Esophagus squamous epithelium (tissue), 5 donors: ENCODE data around the gene GNPAT. TPM values are rescaled to one million over a fixed set of nuclear protein-coding genes. Genes with fewer than 3 reads are reported as not detected.

Experiments used
- DNase-seq: peaks from one replicate; lab custom pipeline; 2025; lab: John Stamatoyannopoulos, UW
- H3K27ac ChIP-seq, 4 donors: fragments of 200-600 bp; sonication (generic); one replicate each; pipeline ENCODE4 v1.5.1; 2016 to 2019; ENCODE audit warnings: mild to moderate bottlenecking in 1 of 4
- H3K27me3 ChIP-seq, 4 donors: fragments of 200-600 bp; sonication (generic); 1 replicate in 3 of 4; 2 replicates in 1 of 4; pipeline versions ENCODE4 v1.5.1 to v1.6.0; 2017 to 2021; ENCODE audit warnings: antibody characterized with exemption in 1 of 4
- H3K36me3 ChIP-seq, 3 donors: fragments of 200-600 bp; sonication (generic); one replicate each; pipeline ENCODE4 v1.5.1; 2016 to 2019
- H3K4me1 ChIP-seq, 3 donors: fragments of 200-600 bp; sonication (generic); one replicate each; pipeline ENCODE4 v1.5.1; 2017 to 2019
- H3K4me3 ChIP-seq, 4 donors: fragments of 200-600 bp; sonication (generic); 1 replicate in 3 of 4; 2 replicates in 1 of 4; pipeline ENCODE4 v1.5.1; 2016 to 2019; ENCODE audit warnings: mild to moderate bottlenecking in 2 of 4, moderate library complexity in 1 of 4
- H3K9me3 ChIP-seq, 3 donors: fragments of 200-600 bp; sonication (generic); one replicate each; pipeline ENCODE4 v1.5.1; 2016 to 2019
- CTCF ChIP-seq, 6 experiments: fragments of 450-650 bp in 4 of 6; fragments of 200-600 bp in 2 of 6; sonication (generic) in 2 of 6; IDR thresholded peaks; one replicate each; pipeline ENCODE4 v1.5.1; 2016 to 2019; ENCODE audit warnings: antibody characterized with exemption in 6 of 6, mild to moderate bottlenecking in 4 of 6, moderate library complexity in 4 of 6
- POLR2A ChIP-seq, 4 donors: fragments of 450-650 bp; IDR thresholded peaks; one replicate each; pipeline ENCODE4 v1.6.1; 2017; ENCODE audit warnings: antibody characterized with exemption in 4 of 4, mild to moderate bottlenecking in 4 of 4, moderate library complexity in 3 of 4
- whole genome bisulfite sequencing, 2 donors: methylation state at CpG; one replicate each; pipeline ENCODE4 v1.1.5; 2018; 5-methylcytosine and 5-hydroxymethylcytosine counted together
- intact Hi-C: fragments of 100-400 bp; cut with DNase I; formaldehyde crosslinking; loops from one replicate; pipeline ENCODE4 v1.15.0; 2022
- total RNA-seq, 4 donors: library from RNA; depleted of rRNA; stranded (reverse); fragments of >200 nt; gene quantifications; one replicate each; pipeline ENCODE4 v1.1.0, GENCODE V29; 2016
- donor health status: DM: yes; HTN: yes; CAD: no.

GNPAT gene
- total RNA-seq, 4 donors from 2014 or later = 14.9 to 44.0 (median 25.2) TPM

- Histone ChIP-seq H3K27me3 (peaks cover 0 to 19% (median 0%) of the 10 kb centered on the region in 4 donors), H3K4me1 (peaks cover 0 to 10% (median 3%) of the 10 kb centered on the region in 3 donors), H3K9me3 (no peaks in the 10 kb centered on the region), H3K4me3 (no peak overlapping the region), H3K36me3 (peaks cover 0 to 12% (median 0%) of the 10 kb centered on the region in 3 donors), H3K27ac (no peak overlapping the region)
- 85% methylated on average over 6 of the region's 6 CpGs for WGBS, 2 donors
- intact Hi-C loops = loop anchor here (10.0 kb wide), 1 partner anchor 303 kb away; no protein-coding TSS in a partner anchor
- TF ChIP-seq CTCF (IDR thresholded peaks at IDR 0.05) (no peak), POLR2A (IDR thresholded peaks at IDR 0.05) (no peak)
- no peak for DNase-seq
Measured at GRCh38 chr1:231218078-231218477, 22.9 kb upstream of the GNPAT start.

GRCh38 chr1:231219422-231220401, 21.3 kb upstream of the GNPAT start:
- peaks cover 0 to 10% (median 3%) of the 10 kb centered on the region in 3 donors for H3K4me1 ChIP-seq
- intact Hi-C loops = loop anchor here (10.0 kb wide), 1 partner anchor 305 kb away; no protein-coding TSS in a partner anchor
- no peak for TF ChIP-seq POLR2A (IDR thresholded peaks at IDR 0.05)
- TF ChIP-seq CTCF (IDR thresholded peaks at IDR 0.05) = no peak
- WGBS, 2 donors = 51 to 62% methylated on average over 5 to 10 of the region's 10 CpGs
- H3K9me3 ChIP-seq = no peaks in the 10 kb centered on the region
- H3K4me3 ChIP-seq = no peak overlapping the region
- peaks cover 0 to 11% (median 0%) of the 10 kb centered on the region in 4 donors for H3K27me3 ChIP-seq
- no peak for DNase-seq
- peaks cover 0 to 28% (median 7%) of the 10 kb centered on the region in 3 donors for H3K36me3 ChIP-seq
- H3K27ac ChIP-seq = no peak overlapping the region

GRCh38 chr1:231220801-231221200, 20.2 kb upstream of the GNPAT start:
- Histone ChIP-seq H3K27me3 (peaks cover 0 to 4% (median 0%) of the 10 kb centered on the region in 4 donors), H3K27ac (no peak overlapping the region), H3K9me3 (no peaks in the 10 kb centered on the region), H3K36me3 (peaks cover 0 to 39% (median 17%) of the 10 kb centered on the region in 3 donors), H3K4me3 (no peak overlapping the region), H3K4me1 (peaks cover 0 to 10% (median 3%) of the 10 kb centered on the region in 3 donors)
- 74 to 77% methylated on average over 6 to 7 of the region's 11 CpGs for WGBS, 2 donors
- intact Hi-C loops = no loop called here
- no peak for DNase-seq
- TF ChIP-seq CTCF (IDR thresholded peaks at IDR 0.05) = no peak
- TF ChIP-seq POLR2A (IDR thresholded peaks at IDR 0.05) = no peak

- Histone ChIP-seq H3K27ac (no peak overlapping the region), H3K27me3 (no peaks in the 10 kb centered on the region), H3K36me3 (peaks cover 6 to 89% (median 26%) of the 10 kb centered on the region in 3 donors), H3K4me3 (no peak overlapping the region), H3K4me1 (no peaks in the 10 kb centered on the region), H3K9me3 (no peaks in the 10 kb centered on the region)
- intact Hi-C loops = no loop called here
- TF ChIP-seq POLR2A (IDR thresholded peaks at IDR 0.05) = no peak
- TF ChIP-seq CTCF (IDR thresholded peaks at IDR 0.05) = no peak
- DNase-seq = no peak
- WGBS, 2 donors = 91 to 92% methylated on average over 7 of the region's 7 CpGs
Measured at GRCh38 chr1:231226156-231226555, 14.9 kb upstream of the GNPAT start.

GRCh38 chr1:231231511-231231910, 9.5 kb upstream of the GNPAT start:
- no peak for DNase-seq
- peaks cover 2 to 84% (median 3%) of the 10 kb centered on the region in 3 donors for H3K36me3 ChIP-seq
- no peak for TF ChIP-seq POLR2A (IDR thresholded peaks at IDR 0.05)
- H3K4me3 ChIP-seq = no peak overlapping the region
- H3K9me3 ChIP-seq = no peaks in the 10 kb centered on the region
- 91 to 94% methylated on average over 10 of the region's 10 CpGs for WGBS, 2 donors
- no peak overlapping the region for H3K27ac ChIP-seq
- peaks cover 0 to 4% (median 0%) of the 10 kb centered on the region in 3 donors for H3K4me1 ChIP-seq
- no peaks in the 10 kb centered on the region for H3K27me3 ChIP-seq
- intact Hi-C loops = no loop called here
